ENCODE results near the gene MS4A8.
"Not testable (repeated sequence)": the region's sequence is repeated elsewhere in the genome, so short reads cannot be mapped to it uniquely, and the experiment has no call there.

The MS4A8 gene

GRCh38 chr11:60731586-60731985, 32.2 kb downstream of the MS4A8 start:
- DNase-seq, result no peak

- no peak for DNase-seq
These were observed 34.9 kb downstream of the MS4A8 start for GRCh38 chr11:60734279-60734678.

GRCh38 chr11:60739114-60739513, 39.7 kb downstream of the MS4A8 start:
- DNase-seq, result no peak

GRCh38 chr11:60740573-60740972, 41.2 kb downstream of the MS4A8 start:
- no peak for DNase-seq

GRCh38 chr11:60741421-60741820, 42.0 kb downstream of the MS4A8 start:
- no peak for DNase-seq

- no peak for DNase-seq
These were observed 43.6 kb downstream of the MS4A8 start for GRCh38 chr11:60743058-60743457.

GRCh38 chr11:60744114-60744513, 44.7 kb downstream of the MS4A8 start:
- no peak for DNase-seq

GRCh38 chr11:60747359-60747873, 48.0 kb downstream of the MS4A8 start:
- no peak for DNase-seq

- DNase-seq, result no peak
These were observed 48.8 kb downstream of the MS4A8 start for GRCh38 chr11:60748225-60748624.

GRCh38 chr11:60748821-60749220, 49.4 kb downstream of the MS4A8 start:
- DNase-seq, result no peak

GRCh38 chr11:60750911-60751310, 51.5 kb downstream of the MS4A8 start:
- no peak for DNase-seq

- DNase-seq, result no peak
These were observed 53.9 kb downstream of the MS4A8 start for GRCh38 chr11:60753309-60753708.

- no peak for DNase-seq
These were observed 55.5 kb downstream of the MS4A8 start for GRCh38 chr11:60754887-60755286.

GRCh38 chr11:60756307-60757032, 57.1 kb downstream of the MS4A8 start, which contains the start of gene MS4A15:
Gene MS4A15, plus strand, starts transcription at chr11:60756867. Its CDS starts 6,867 bp downstream, at chr11:60763734.
- DNase-seq, result peak in 1 of 2 experiments; percentile 52

- no peak for DNase-seq
These were observed 57.9 kb downstream of the MS4A8 start for GRCh38 chr11:60757231-60757800.

GRCh38 chr11:60758671-60759070, 59.3 kb downstream of the MS4A8 start:
- DNase-seq, result not testable (repeated sequence)

- not testable (repeated sequence) for DNase-seq
These were observed 60.2 kb downstream of the MS4A8 start for GRCh38 chr11:60759438-60760225.

GRCh38 chr11:60761436-60762190, 62.2 kb downstream of the MS4A8 start:
- no peak for DNase-seq

- DNase-seq, result no peak
These were observed 63.7 kb downstream of the MS4A8 start for GRCh38 chr11:60762851-60763691.

GRCh38 chr11:60763692-60764369, 64.4 kb downstream of the MS4A8 start:
- no peak for DNase-seq

GRCh38 chr11:60764879-60765278, 65.5 kb downstream of the MS4A8 start:
- DNase-seq, result no peak
